Fibroblast of mammary gland (primary cell): Measurements from ENCODE around the gene USP47.

Source experiments
- DNase-seq: peaks from one replicate; pipeline ENCODE4 v3.0.0-alpha.2; 2010; ENCODE audit warnings: low read depth
- H3K4me3 ChIP-seq: 2 replicates; pipeline ENCODE4 v1.5.1; 2011; ENCODE audit warnings: low read depth, mild to moderate bottlenecking, low read length, moderate library complexity; ENCODE audit not compliant: control insufficient read depth
- TF ChIP-seq, protein P1 (sequence below): conservative IDR thresholded peaks from 2 replicates; pipeline ENCODE4 v1.5.1; 2011; ENCODE audit warnings: low read depth, low read length, inconsistent platforms; ENCODE audit not compliant: control insufficient read depth, insufficient read depth

USP47 gene

DNA sequence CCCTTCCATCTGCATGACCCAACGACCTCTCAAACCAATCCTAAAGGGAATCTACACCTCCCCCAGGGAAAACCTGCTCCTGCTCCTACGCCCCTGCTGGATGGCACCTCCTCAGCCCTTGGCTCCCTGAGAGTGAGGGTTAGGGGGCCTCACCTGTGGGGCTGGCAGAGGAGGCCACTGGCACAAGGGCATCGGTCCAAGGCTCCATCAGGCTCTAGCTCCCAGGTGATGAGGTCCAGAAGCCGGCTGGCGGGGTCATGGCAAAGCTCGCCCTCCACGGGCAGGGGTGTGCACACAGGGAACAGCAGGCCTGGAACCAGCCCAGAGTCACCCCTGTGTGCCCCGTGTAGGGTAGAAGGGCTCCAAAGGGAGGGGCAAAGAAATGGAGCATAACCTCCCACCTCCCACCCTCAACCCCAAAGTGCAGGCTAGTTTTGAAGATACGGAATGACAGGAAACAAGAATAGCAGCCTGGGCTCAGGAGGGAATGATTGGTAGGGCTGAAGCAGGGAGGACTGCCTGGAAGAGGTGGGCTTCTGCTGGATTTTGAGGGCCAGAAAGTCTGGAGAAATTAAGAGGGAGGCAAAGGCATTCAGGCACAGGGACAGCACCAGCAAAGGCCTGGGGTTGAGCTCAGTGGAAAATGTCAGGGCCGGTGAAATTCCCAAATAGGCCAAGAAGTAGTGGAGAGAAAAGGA, 124.0 kb downstream of the USP47 start:
- no peak for DNase-seq
- H3K4me3 ChIP-seq = no peak overlapping the region
- TF ChIP-seq, protein P1, sequence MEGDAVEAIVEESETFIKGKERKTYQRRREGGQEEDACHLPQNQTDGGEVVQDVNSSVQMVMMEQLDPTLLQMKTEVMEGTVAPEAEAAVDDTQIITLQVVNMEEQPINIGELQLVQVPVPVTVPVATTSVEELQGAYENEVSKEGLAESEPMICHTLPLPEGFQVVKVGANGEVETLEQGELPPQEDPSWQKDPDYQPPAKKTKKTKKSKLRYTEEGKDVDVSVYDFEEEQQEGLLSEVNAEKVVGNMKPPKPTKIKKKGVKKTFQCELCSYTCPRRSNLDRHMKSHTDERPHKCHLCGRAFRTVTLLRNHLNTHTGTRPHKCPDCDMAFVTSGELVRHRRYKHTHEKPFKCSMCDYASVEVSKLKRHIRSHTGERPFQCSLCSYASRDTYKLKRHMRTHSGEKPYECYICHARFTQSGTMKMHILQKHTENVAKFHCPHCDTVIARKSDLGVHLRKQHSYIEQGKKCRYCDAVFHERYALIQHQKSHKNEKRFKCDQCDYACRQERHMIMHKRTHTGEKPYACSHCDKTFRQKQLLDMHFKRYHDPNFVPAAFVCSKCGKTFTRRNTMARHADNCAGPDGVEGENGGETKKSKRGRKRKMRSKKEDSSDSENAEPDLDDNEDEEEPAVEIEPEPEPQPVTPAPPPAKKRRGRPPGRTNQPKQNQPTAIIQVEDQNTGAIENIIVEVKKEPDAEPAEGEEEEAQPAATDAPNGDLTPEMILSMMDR = no peak

DNA sequence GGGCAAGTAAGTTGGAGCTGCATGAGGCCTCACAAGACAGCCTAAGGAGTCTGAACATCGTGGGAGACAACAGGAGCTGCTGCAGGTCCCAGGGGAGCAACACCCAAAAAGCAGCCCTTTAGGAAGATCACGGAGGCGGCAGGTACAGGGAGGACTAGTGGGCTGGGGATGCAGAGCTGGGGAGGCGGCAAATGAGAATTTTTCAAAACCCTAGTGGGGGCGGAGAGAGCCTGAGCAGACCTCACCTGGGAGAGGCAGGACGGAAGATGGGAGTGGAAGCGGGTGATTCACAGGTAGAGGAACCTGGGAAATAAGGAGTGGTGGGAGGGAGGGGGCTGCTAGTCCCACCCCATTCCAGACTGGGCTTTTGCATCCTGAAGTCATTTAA, 124.6 kb downstream of the USP47 start:
- H3K4me3 ChIP-seq = no peak overlapping the region
- DNase-seq = no peak
- TF ChIP-seq, protein P1 = no peak

DNA sequence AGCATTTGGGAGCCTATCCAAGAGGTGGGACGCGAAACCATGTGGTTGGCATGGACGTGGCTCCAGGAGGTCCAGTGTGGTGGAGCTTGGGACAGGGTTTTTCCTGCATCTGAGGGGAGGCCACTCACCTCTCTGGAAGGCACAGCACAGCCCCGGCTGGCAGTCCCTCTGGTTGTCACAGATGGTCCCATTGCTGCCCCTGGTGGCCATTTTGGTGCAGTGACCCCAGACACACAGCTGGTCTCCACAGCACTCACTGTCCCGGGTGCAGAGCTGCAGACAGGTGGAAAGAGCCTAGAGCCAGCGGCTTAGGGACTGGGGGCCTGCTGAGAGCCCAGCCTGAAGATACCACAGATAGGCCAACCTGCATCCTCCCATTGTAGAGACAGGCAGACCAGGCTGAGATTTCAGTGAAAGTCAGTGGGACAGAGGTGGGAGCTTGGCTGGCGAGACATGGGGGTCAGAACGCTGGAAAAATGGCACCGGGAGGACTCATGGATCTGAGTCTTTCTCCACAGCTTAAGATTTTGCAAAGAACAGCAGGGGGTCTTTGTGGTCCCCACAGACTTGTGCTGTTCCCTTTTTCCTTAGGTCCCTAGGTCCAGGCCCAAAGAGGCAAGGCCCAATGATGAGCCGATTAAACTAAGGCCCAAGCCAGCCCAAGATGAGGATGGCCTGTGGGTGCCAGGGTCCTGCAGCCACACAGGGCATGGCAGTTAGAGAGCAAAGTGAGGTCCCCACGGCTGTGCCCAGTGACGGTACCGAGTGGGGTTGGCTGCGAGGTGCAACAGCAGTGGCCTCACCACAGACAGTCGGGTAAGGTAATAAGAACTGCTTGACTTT, 125.3 kb downstream of the USP47 start:
- H3K4me3 ChIP-seq = no peak overlapping the region
- DNase-seq = peak; percentile 37
- TF ChIP-seq, protein P1 = peak; percentile 69

DNA sequence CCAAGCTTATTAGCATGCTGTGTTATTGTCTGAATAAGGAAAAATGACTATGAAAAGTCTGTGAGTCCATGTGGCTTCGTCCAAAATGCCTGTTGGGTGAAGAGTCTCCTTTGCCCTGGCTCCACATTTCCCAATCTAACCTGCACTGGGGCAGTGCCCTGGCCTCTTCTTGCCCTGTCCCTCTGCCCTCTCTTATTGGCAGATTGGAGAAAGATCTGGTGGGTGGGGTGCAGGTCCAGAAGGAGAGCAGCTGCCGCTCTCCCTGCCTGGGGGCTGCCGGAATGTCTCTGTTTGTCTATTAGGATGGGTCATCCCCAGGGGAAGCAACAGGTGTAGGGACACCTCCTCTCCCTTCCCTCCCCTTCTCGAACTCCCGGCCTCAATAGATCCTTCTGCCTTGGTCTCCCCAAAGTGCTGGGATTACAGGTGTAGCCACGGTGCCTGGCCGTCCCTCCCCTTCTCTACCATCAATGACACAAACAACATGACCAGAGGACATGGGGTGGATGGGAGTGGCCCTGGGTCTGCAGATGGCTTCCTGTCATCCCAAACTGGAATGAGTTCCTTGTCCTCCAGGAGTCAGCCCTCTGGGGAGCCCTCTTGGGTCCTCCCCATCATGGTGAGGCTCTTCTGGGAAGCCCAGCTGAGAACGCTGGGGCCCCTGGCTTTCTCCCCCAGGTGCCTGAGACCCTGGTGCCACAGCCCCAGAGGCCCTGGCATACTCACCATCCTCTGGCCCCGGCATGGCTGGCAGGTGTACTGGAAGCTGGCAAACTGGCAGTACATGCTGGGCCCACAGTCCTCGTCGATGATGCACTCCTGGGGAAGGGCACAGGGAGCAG, 126.1 kb downstream of the USP47 start:
- TF ChIP-seq, protein P1 = no peak
- DNase-seq = no peak

DNA sequence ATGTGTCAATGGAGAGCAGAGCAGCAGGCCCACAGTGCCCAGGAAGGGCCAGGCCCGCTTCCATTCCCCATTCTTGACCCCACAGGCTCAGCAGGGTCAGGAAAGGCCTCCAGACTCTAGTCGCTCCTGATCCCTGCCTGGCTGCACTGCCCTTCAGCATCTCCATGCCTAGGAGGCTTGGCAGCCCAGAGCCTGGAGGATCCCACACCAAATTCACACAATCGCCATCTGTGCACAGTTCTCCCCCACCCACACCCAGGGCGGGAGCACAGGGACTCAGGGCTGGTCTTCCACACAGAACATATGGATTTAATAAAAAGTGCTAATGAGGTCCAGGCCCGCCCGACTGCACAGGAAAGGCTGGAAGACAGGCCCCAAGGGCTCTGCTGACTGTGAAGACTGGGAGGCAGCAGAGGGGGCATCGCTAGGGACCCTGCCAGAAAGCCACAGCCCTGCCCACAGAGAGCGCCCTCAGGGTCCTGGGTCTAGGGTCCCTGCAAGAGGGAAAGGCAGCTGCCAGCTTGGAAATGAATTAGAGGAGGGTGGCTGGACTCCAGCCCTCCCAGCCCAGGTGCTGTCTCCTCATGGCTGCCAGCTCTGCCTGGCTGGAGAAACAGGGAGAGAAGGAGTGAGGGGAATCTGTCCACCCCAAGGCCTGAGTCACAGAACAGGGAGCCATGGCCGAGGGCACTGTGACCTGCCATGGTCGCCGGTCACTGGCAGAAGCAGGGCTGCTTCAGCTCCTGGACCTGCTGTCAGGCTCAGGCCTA, 126.9 kb downstream of the USP47 start:
- no peak overlapping the region for H3K4me3 ChIP-seq
- TF ChIP-seq, protein P1 = no peak
- DNase-seq = peak; percentile 92

More for the DNA sequence above, 126.1 kb downstream of the USP47 start:
- H3K4me3 ChIP-seq = no peak overlapping the region
